IgD-negative memory B cell (primary cell): ENCODE data around the gene TEX264. TPM values are rescaled to one million over a fixed set of nuclear protein-coding genes. Genes with fewer than 3 reads are reported as not detected.

Source experiments
- H3K27ac Mint-ChIP-seq, 3 donors: one replicate each; pipeline ENCODE4 v1.8.0; 2020 to 2022; ENCODE audit warnings: mild to moderate bottlenecking in 3 of 3, mixed read lengths in 3 of 3, moderate library complexity in 1 of 3
- H3K27me3 Mint-ChIP-seq: one replicate; pipeline ENCODE4 v1.8.0; 2021; ENCODE audit warnings: mixed read lengths
- H3K36me3 Mint-ChIP-seq: one replicate; pipeline ENCODE4 v1.8.0; 2020; ENCODE audit warnings: mild to moderate bottlenecking, mixed read lengths
- H3K4me1 Mint-ChIP-seq, 3 donors: one replicate each; pipeline ENCODE4 v1.8.0; 2020 to 2022; ENCODE audit warnings: mixed read lengths in 3 of 3, mild to moderate bottlenecking in 1 of 3
- H3K4me3 Mint-ChIP-seq, 4 donors: one replicate each; pipeline ENCODE4 v1.8.0; 2020 to 2022; ENCODE audit warnings: mild to moderate bottlenecking in 4 of 4, mixed read lengths in 4 of 4, moderate library complexity in 3 of 4
- H3K9me3 Mint-ChIP-seq, 3 donors: one replicate each; pipeline ENCODE4 v1.8.0; 2020 to 2021; ENCODE audit warnings: mixed read lengths in 3 of 3, mild to moderate bottlenecking in 1 of 3
- polyA plus RNA-seq: library from polyadenylated mRNA; unstranded; fragments of 300-500 nt; fragmentation: Illumina TruSeq; gene quantifications from one replicate; pipeline ENCODE4 v1.2.3, GENCODE V29; 2021

The TEX264 gene
- polyA plus RNA-seq, 1 donor from 2014 or later = 100 TPM

DNA sequence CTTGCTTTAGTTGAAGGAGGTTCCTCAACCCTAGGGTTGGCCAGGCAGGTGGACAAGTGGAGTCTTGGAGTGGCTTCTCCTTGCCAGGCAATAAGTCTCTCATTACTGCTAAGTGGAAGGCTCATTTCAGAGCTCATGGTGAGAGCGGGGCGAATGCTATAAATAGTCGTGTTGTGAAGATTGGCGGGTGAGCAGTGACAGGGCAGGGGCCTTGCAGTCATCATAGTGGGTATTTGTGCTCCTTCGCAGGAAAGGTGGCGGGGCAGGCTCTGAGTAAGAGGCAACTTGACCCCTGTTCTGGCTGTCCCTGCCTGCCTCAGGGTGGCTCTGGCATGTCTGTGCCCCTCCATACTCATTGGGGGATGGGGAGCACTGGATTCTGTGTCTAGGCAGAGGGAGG lies 27.2 kb downstream of the TEX264 start:
- Mint-ChIP-seq H3K9me3 (no peaks in the 10 kb centered on the region), H3K36me3 (peaks cover 4% of the 10 kb centered on the region), H3K4me3 (no peak overlapping the region), H3K27ac (no peak overlapping the region), H3K4me1 (peaks cover 0 to 2% (median 0%) of the 10 kb centered on the region in 3 donors), H3K27me3 (no peaks in the 10 kb centered on the region)

GRCh38 chr3:51700403-51700802 lies 29.4 kb downstream of the TEX264 start:
- Mint-ChIP-seq H3K27ac (no peak overlapping the region), H3K4me3 (no peak overlapping the region), H3K9me3 (no peaks in the 10 kb centered on the region), H3K4me1 (no peaks in the 10 kb centered on the region), H3K36me3 (no peaks in the 10 kb centered on the region), H3K27me3 (no peaks in the 10 kb centered on the region)

GRCh38 chr3:51702156-51702555 lies 31.1 kb downstream of the TEX264 start:
- peaks cover 0 to 2% (median 0%) of the 10 kb centered on the region in 3 donors for H3K4me1 Mint-ChIP-seq
- H3K36me3 Mint-ChIP-seq = no peaks in the 10 kb centered on the region
- H3K9me3 Mint-ChIP-seq = no peaks in the 10 kb centered on the region
- H3K27me3 Mint-ChIP-seq = no peaks in the 10 kb centered on the region
- H3K27ac Mint-ChIP-seq = peak overlapping the region in 1 of 3 donors; percentile 39
- no peak overlapping the region for H3K4me3 Mint-ChIP-seq

DNA sequence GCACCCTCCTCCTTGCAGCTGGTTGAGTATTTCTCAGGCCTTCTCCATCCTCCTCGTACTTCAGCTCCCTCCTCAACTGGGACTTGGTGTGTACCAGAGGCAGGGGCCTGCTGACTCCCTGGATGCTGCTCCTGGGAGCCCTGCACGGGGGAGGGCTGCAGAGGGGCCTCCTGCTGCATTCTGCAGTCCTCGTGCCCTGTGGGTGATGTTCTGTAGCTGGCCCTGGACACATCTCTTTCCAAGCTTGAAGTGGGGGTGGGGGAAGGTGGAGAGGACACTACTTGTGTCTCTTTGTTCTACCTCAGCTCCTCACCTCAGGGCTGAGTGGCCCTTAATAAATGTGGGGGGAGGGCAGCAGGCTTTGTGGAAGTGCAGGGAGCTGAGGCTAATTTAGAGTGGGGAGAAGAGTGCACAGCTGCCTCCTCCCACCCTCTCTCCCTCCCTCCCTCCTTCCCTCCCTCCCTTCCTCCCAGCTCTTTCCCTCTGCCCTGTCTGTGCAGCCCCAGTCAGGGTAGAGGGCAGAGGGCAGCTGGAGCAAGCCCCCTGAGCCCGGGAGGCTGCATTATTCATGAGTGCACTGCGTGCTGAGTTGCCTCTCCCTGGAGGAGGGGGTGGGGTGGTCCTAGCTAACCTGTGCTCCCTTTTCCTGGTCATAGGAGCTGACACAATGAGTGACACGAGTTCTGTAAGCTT lies 32.2 kb downstream of the TEX264 start:
- Mint-ChIP-seq H3K4me1 (peaks cover 0 to 4% (median 0%) of the 10 kb centered on the region in 3 donors), H3K9me3 (no peaks in the 10 kb centered on the region), H3K36me3 (no peaks in the 10 kb centered on the region), H3K4me3 (no peak overlapping the region), H3K27me3 (no peaks in the 10 kb centered on the region), H3K27ac (no peak overlapping the region)

GRCh38 chr3:51703761-51704510 lies 32.9 kb downstream of the TEX264 start:
- Mint-ChIP-seq H3K4me1 (peaks cover 0 to 4% (median 0%) of the 10 kb centered on the region in 3 donors), H3K4me3 (no peak overlapping the region), H3K27ac (no peak overlapping the region), H3K27me3 (no peaks in the 10 kb centered on the region), H3K9me3 (no peaks in the 10 kb centered on the region), H3K36me3 (peaks cover 2% of the 10 kb centered on the region)

- Mint-ChIP-seq H3K9me3 (no peaks in the 10 kb centered on the region), H3K27ac (peak overlapping the region in 1 of 3 donors; percentile 65), H3K36me3 (peaks cover 2% of the 10 kb centered on the region), H3K27me3 (no peaks in the 10 kb centered on the region), H3K4me3 (no peak overlapping the region), H3K4me1 (peaks cover 0 to 4% (median 0%) of the 10 kb centered on the region in 3 donors)
These were observed 33.5 kb downstream of the TEX264 start for GRCh38 chr3:51704511-51704950.

GRCh38 chr3:51705276-51706020 lies 34.4 kb downstream of the TEX264 start:
- Mint-ChIP-seq H3K4me1 (peaks cover 0 to 4% (median 0%) of the 10 kb centered on the region in 3 donors), H3K9me3 (no peaks in the 10 kb centered on the region), H3K4me3 (peak overlapping the region in 1 of 4 donors; percentile 66), H3K27ac (no peak overlapping the region), H3K27me3 (no peaks in the 10 kb centered on the region), H3K36me3 (peaks cover 2% of the 10 kb centered on the region)

DNA sequence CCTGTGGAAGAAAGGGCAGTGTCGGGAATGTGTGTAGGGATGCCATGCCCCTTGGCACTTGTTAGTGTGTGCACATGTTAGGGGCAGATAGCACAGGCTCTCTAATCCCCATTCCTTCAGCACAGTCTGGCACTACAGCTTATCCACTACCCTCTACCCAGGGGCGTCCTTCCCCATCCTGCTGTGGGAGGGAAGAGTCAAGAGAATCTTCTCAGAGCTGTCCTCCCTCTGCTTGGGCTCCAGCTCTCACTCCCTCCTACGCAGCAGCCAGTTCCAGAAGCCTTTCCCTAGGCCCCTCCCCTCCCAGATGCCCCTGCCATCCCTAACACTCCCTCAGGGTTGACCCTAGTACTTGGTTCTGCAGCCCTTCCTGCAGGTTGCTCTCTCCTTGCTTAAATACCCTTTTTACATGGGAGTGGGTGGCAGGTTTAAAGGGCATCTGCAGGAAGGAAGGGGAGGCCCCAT lies 35.0 kb downstream of the TEX264 start:
- H3K27ac Mint-ChIP-seq = no peak overlapping the region
- H3K27me3 Mint-ChIP-seq = no peaks in the 10 kb centered on the region
- H3K36me3 Mint-ChIP-seq = peaks cover 2% of the 10 kb centered on the region
- H3K4me3 Mint-ChIP-seq = no peak overlapping the region
- no peaks in the 10 kb centered on the region for H3K9me3 Mint-ChIP-seq
- H3K4me1 Mint-ChIP-seq = peaks cover 0 to 4% (median 0%) of the 10 kb centered on the region in 3 donors

DNA sequence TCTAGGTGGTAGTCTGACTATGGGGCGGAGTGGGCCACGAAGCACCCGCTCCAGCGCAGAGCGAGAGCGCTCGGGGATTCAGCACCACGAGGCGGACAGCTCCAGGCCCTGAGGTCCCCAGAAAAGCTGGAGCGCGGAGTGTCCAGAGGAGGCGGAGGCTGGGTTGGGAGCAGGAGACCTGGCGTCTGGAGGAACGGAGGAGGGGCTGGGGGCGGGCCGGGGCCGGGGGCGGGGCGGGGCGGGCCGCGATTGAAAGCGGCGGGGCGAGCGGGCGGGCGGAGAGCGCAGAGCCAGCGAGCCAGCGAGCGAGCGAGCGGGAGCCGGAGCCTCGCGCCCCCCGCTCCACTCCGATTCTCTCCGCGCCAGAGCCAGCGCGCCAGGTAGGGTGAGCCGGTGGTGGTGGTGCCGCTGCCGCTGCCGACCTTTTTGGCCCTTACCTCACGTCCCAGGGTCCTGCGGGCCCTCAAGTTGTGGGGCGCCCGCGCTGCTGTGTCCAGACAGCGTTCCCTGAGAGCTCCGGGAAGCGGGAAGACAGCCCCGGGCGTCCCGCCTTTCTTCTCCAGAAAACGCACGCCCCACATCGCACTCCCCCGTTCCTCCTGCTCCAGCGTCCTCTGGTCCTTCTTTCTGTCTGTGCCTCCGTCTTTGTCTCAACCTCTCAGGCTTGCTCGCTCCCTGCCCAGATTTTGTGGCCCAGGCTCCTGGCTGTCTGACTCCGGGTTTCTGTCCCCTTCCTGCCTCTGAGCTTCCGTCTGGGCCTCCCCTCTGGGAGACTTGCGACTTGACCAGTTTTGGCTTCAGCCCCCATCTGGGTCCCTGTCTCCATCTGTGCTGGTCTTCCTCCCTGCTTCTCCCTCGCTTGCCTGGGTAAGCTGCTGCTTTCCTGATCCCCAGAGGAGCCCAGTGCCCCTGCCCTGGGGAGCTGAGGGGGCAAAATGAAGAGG lies 36.0 kb downstream of the TEX264 start, which contains the start of gene GRM2:
Gene GRM2, plus strand, starts transcription at position 281 of the 944 bp plus-strand sequence. CDS start 1,916 bp downstream, outside the sequence.
- Mint-ChIP-seq H3K4me3 (peak within 1 kb of the TSS in 1 of 4 donors; percentile 76), H3K4me1 (peaks cover 0 to 4% (median 0%) of the 10 kb centered on the region in 3 donors), H3K27me3 (no peaks in the 10 kb centered on the region), H3K36me3 (peaks cover 2% of the 10 kb centered on the region), H3K9me3 (no peaks in the 10 kb centered on the region), H3K27ac (peak within 1 kb of the TSS in 1 of 3 donors; percentile 28)

GRCh38 chr3:51708216-51708845 lies 37.3 kb downstream of the TEX264 start:
- Mint-ChIP-seq H3K4me3 (peak overlapping the region in 1 of 4 donors; percentile 70), H3K27ac (no peak overlapping the region), H3K9me3 (no peaks in the 10 kb centered on the region), H3K4me1 (peaks cover 0 to 4% (median 0%) of the 10 kb centered on the region in 3 donors), H3K36me3 (peaks cover 2% of the 10 kb centered on the region), H3K27me3 (peaks cover 3% of the 10 kb centered on the region)

DNA sequence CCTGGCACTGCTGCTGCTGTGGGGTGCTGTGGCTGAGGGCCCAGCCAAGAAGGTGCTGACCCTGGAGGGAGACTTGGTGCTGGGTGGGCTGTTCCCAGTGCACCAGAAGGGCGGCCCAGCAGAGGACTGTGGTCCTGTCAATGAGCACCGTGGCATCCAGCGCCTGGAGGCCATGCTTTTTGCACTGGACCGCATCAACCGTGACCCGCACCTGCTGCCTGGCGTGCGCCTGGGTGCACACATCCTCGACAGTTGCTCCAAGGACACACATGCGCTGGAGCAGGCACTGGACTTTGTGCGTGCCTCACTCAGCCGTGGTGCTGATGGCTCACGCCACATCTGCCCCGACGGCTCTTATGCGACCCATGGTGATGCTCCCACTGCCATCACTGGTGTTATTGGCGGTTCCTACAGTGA lies 38.0 kb downstream of the TEX264 start:
- Mint-ChIP-seq H3K4me3 (peak overlapping the region in 1 of 4 donors; percentile 70), H3K4me1 (peaks cover 0 to 4% (median 0%) of the 10 kb centered on the region in 3 donors), H3K27me3 (peaks cover 3% of the 10 kb centered on the region), H3K27ac (no peak overlapping the region), H3K9me3 (no peaks in the 10 kb centered on the region), H3K36me3 (peaks cover 2% of the 10 kb centered on the region)

DNA sequence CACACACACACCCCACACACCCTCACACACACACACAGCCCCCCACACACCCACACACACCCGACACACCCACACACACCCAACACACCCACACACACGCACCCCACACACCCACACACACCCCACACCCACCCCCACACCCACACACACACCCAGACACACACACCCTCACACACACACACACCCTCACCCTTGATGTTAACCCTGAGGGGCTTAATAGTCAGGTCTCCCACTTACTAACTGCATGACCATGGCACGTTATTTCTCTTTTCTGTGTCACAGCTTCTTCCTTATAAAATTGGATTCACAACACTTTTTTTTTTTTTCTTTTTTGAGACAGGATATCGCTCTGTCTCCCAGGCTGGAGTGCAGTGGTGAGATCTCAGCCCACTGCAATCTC lies 38.6 kb downstream of the TEX264 start:
- no peak overlapping the region for H3K27ac Mint-ChIP-seq
- H3K4me3 Mint-ChIP-seq = no peak overlapping the region
- H3K9me3 Mint-ChIP-seq = no peaks in the 10 kb centered on the region
- H3K36me3 Mint-ChIP-seq = peaks cover 2% of the 10 kb centered on the region
- H3K4me1 Mint-ChIP-seq = peaks cover 0 to 6% (median 0%) of the 10 kb centered on the region in 3 donors
- H3K27me3 Mint-ChIP-seq = peaks cover 3% of the 10 kb centered on the region

GRCh38 chr3:51710631-51711351 lies 39.7 kb downstream of the TEX264 start:
- H3K27me3 Mint-ChIP-seq = peaks cover 3% of the 10 kb centered on the region
- H3K4me3 Mint-ChIP-seq = no peak overlapping the region
- H3K36me3 Mint-ChIP-seq = peaks cover 2% of the 10 kb centered on the region
- no peaks in the 10 kb centered on the region for H3K9me3 Mint-ChIP-seq
- peak overlapping the region in 1 of 3 donors; percentile 91 for H3K27ac Mint-ChIP-seq
- peaks cover 0 to 6% (median 0%) of the 10 kb centered on the region in 3 donors for H3K4me1 Mint-ChIP-seq
